NOMO-1 treated with DMSO at 0.1 percent for 48 hours (cell line): Measurements from ENCODE around the gene PIK3CB.
"Not testable (repeated sequence)": the region's sequence is repeated elsewhere in the genome, so short reads cannot be mapped to it uniquely, and the experiment has no call there.

Source experiments
- DNase-seq: peaks from one replicate; lab custom pipeline; 2025; ENCODE audit not compliant: unreplicated experiment; lab: John Stamatoyannopoulos, UW

PIK3CB gene

GRCh38 chr3:138768125-138768524, 66.6 kb downstream of the PIK3CB start:
- no peak for DNase-seq

- DNase-seq: no peak
Measured at GRCh38 chr3:138767498-138768104, 67.1 kb downstream of the PIK3CB start.

- no peak for DNase-seq
Measured at GRCh38 chr3:138761002-138761401, 73.7 kb downstream of the PIK3CB start.

- DNase-seq: no peak
Measured at GRCh38 chr3:138748190-138748589, 86.5 kb downstream of the PIK3CB start.

GRCh38 chr3:138747225-138747624, 87.5 kb downstream of the PIK3CB start:
- no peak for DNase-seq

- no peak for DNase-seq
Measured at GRCh38 chr3:138740072-138740471, 94.7 kb downstream of the PIK3CB start.

- peak; percentile 55 for DNase-seq
Measured at GRCh38 chr3:138732456-138732855, 102.3 kb downstream of the PIK3CB start.

GRCh38 chr3:138726946-138727730, 107.6 kb downstream of the PIK3CB start:
- no peak for DNase-seq

GRCh38 chr3:138726042-138726441, 108.7 kb downstream of the PIK3CB start:
- not testable (repeated sequence) for DNase-seq

- no peak for DNase-seq
Measured at GRCh38 chr3:138725116-138725515, 109.6 kb downstream of the PIK3CB start.

GRCh38 chr3:138724443-138724842, 110.3 kb downstream of the PIK3CB start:
- DNase-seq: no peak

- no peak for DNase-seq
Measured at GRCh38 chr3:138718849-138719248, 115.9 kb downstream of the PIK3CB start.

GRCh38 chr3:138717348-138717747, 117.4 kb downstream of the PIK3CB start:
- no peak for DNase-seq

- no peak for DNase-seq
Measured at GRCh38 chr3:138712086-138712485, 122.6 kb downstream of the PIK3CB start.

GRCh38 chr3:138705675-138706074, 129.1 kb downstream of the PIK3CB start:
- no peak for DNase-seq

GRCh38 chr3:138696666-138697370, 137.9 kb downstream of the PIK3CB start:
- no peak for DNase-seq

- DNase-seq: no peak
Measured at GRCh38 chr3:138694287-138695007, 140.3 kb downstream of the PIK3CB start.

- no peak for DNase-seq
Measured at GRCh38 chr3:138692152-138692551, 142.6 kb downstream of the PIK3CB start.

GRCh38 chr3:138691351-138691750, 143.4 kb downstream of the PIK3CB start:
- DNase-seq: no peak

GRCh38 chr3:138690036-138690435, 144.7 kb downstream of the PIK3CB start:
- no peak for DNase-seq

- no peak for DNase-seq
Measured at GRCh38 chr3:138688871-138689299, 145.8 kb downstream of the PIK3CB start.
